Activated T-helper 17 cell treated with anti-CD3 and anti-CD28 coated beads, Interleukin-2, amount 50 U/mL, for 72 hours (primary cell): ENCODE measurements around the gene CLDN16. TPM values are rescaled to one million over a fixed set of nuclear protein-coding genes. Genes with fewer than 3 reads are reported as not detected.
A peak's percentile ranks its signal among the peaks of the same experiment; 100 is the strongest.

Source experiments
- ATAC-seq: fragments of 150-1000 bp; cut with Tn5 transposase; replicated peaks from 2 replicates; pipeline ENCODE4 v1.10.0; 2021; ENCODE audit warnings: mild to moderate bottlenecking, moderate library complexity
- H3K27ac Mint-ChIP-seq: one replicate; pipeline ENCODE4 v1.8.0; 2022; ENCODE audit warnings: mixed read lengths
- H3K27me3 Mint-ChIP-seq: one replicate; pipeline ENCODE4 v1.8.0; 2022; ENCODE audit warnings: mixed read lengths
- H3K36me3 Mint-ChIP-seq: one replicate; pipeline ENCODE4 v1.8.0; 2022; ENCODE audit warnings: low read depth, mild to moderate bottlenecking, mixed read lengths
- H3K4me1 Mint-ChIP-seq: one replicate; pipeline ENCODE4 v1.8.0; 2022; ENCODE audit warnings: mixed read lengths
- H3K4me3 Mint-ChIP-seq: one replicate; pipeline ENCODE4 v1.8.0; 2022; ENCODE audit warnings: mild to moderate bottlenecking, mixed read lengths
- H3K9me3 Mint-ChIP-seq: one replicate; pipeline ENCODE4 v1.8.0; 2022; ENCODE audit warnings: mixed read lengths
- total RNA-seq, 2 donors: library from RNA; stranded (reverse); gene quantifications; one replicate each; pipeline ENCODE4 v1.2.3, GENCODE V29; 2022

The CLDN16 gene
- total RNA-seq, 2 donors from 2014 or later = not detected

- no peak for ATAC-seq
- no peak overlapping the region for H3K4me3 Mint-ChIP-seq
- no peaks in the 10 kb centered on the region for H3K27me3 Mint-ChIP-seq
- peaks cover 11% of the 10 kb centered on the region for H3K4me1 Mint-ChIP-seq
- no peak overlapping the region for H3K27ac Mint-ChIP-seq
- H3K36me3 Mint-ChIP-seq = no peaks in the 10 kb centered on the region
- no peaks in the 10 kb centered on the region for H3K9me3 Mint-ChIP-seq
Observed at GRCh38 chr3:190442240-190442639, 54.3 kb downstream of the CLDN16 start.

GRCh38 chr3:190443257-190443656, 55.3 kb downstream of the CLDN16 start:
- no peak overlapping the region for H3K27ac Mint-ChIP-seq
- H3K4me1 Mint-ChIP-seq = peaks cover 11% of the 10 kb centered on the region
- ATAC-seq = no peak
- H3K27me3 Mint-ChIP-seq = no peaks in the 10 kb centered on the region
- H3K4me3 Mint-ChIP-seq = no peak overlapping the region
- no peaks in the 10 kb centered on the region for H3K9me3 Mint-ChIP-seq
- H3K36me3 Mint-ChIP-seq = no peaks in the 10 kb centered on the region

- no peak for ATAC-seq
- H3K27ac Mint-ChIP-seq = no peak overlapping the region
- no peaks in the 10 kb centered on the region for H3K36me3 Mint-ChIP-seq
- no peaks in the 10 kb centered on the region for H3K27me3 Mint-ChIP-seq
- no peaks in the 10 kb centered on the region for H3K9me3 Mint-ChIP-seq
- peaks cover 11% of the 10 kb centered on the region for H3K4me1 Mint-ChIP-seq
- no peak overlapping the region for H3K4me3 Mint-ChIP-seq
Observed at GRCh38 chr3:190444006-190444405, 56.0 kb downstream of the CLDN16 start.

- Mint-ChIP-seq H3K4me1 (peaks cover 11% of the 10 kb centered on the region), H3K4me3 (no peak overlapping the region), H3K27me3 (no peaks in the 10 kb centered on the region), H3K9me3 (no peaks in the 10 kb centered on the region), H3K27ac (no peak overlapping the region), H3K36me3 (no peaks in the 10 kb centered on the region)
- no peak for ATAC-seq
Observed at GRCh38 chr3:190444576-190445145, 56.7 kb downstream of the CLDN16 start.

- no peaks in the 10 kb centered on the region for H3K9me3 Mint-ChIP-seq
- peaks cover 11% of the 10 kb centered on the region for H3K4me1 Mint-ChIP-seq
- no peaks in the 10 kb centered on the region for H3K36me3 Mint-ChIP-seq
- ATAC-seq = peak; percentile 51
- H3K4me3 Mint-ChIP-seq = peak overlapping the region; percentile 48
- H3K27me3 Mint-ChIP-seq = no peaks in the 10 kb centered on the region
- H3K27ac Mint-ChIP-seq = peak overlapping the region; percentile 10
Observed at GRCh38 chr3:190446573-190447279, 58.8 kb downstream of the CLDN16 start.

GRCh38 chr3:190448256-190448655, 60.3 kb downstream of the CLDN16 start:
- Mint-ChIP-seq H3K27ac (no peak overlapping the region), H3K9me3 (no peaks in the 10 kb centered on the region), H3K4me3 (no peak overlapping the region), H3K27me3 (no peaks in the 10 kb centered on the region), H3K4me1 (peaks cover 11% of the 10 kb centered on the region), H3K36me3 (no peaks in the 10 kb centered on the region)
- no peak for ATAC-seq

- no peak within 1 kb of the TSS for H3K27ac Mint-ChIP-seq
- H3K9me3 Mint-ChIP-seq = no peaks in the 10 kb centered on the region
- H3K4me3 Mint-ChIP-seq = no peak within 1 kb of the TSS
- no peak for ATAC-seq
- H3K4me1 Mint-ChIP-seq = peaks cover 11% of the 10 kb centered on the region
- no peaks in the 10 kb centered on the region for H3K27me3 Mint-ChIP-seq
- H3K36me3 Mint-ChIP-seq = no peaks in the 10 kb centered on the region
Observed at GRCh38 chr3:190449801-190450200, 61.8 kb downstream of the CLDN16 start, which contains the start of gene TMEM207. TSS of gene TMEM207 (minus strand) at chr3:190449901. CDS start at chr3:190449809, 92 bp downstream.

GRCh38 chr3:190455828-190456227, 67.9 kb downstream of the CLDN16 start:
- H3K27ac Mint-ChIP-seq = no peak overlapping the region
- no peaks in the 10 kb centered on the region for H3K4me1 Mint-ChIP-seq
- no peak overlapping the region for H3K4me3 Mint-ChIP-seq
- H3K36me3 Mint-ChIP-seq = no peaks in the 10 kb centered on the region
- no peak for ATAC-seq
- H3K27me3 Mint-ChIP-seq = peaks cover 12% of the 10 kb centered on the region
- no peaks in the 10 kb centered on the region for H3K9me3 Mint-ChIP-seq

- no peak overlapping the region for H3K27ac Mint-ChIP-seq
- H3K4me1 Mint-ChIP-seq = no peaks in the 10 kb centered on the region
- no peaks in the 10 kb centered on the region for H3K9me3 Mint-ChIP-seq
- no peak for ATAC-seq
- no peaks in the 10 kb centered on the region for H3K36me3 Mint-ChIP-seq
- peaks cover 12% of the 10 kb centered on the region for H3K27me3 Mint-ChIP-seq
- H3K4me3 Mint-ChIP-seq = no peak overlapping the region
Observed at GRCh38 chr3:190456770-190457169, 68.8 kb downstream of the CLDN16 start.

GRCh38 chr3:190458040-190458439, 70.1 kb downstream of the CLDN16 start:
- no peaks in the 10 kb centered on the region for H3K36me3 Mint-ChIP-seq
- H3K4me3 Mint-ChIP-seq = no peak overlapping the region
- H3K9me3 Mint-ChIP-seq = no peaks in the 10 kb centered on the region
- ATAC-seq = no peak
- no peak overlapping the region for H3K27ac Mint-ChIP-seq
- H3K4me1 Mint-ChIP-seq = no peaks in the 10 kb centered on the region
- H3K27me3 Mint-ChIP-seq = peaks cover 15% of the 10 kb centered on the region

Other genes starting within 250 kb of the CLDN16 start
- gene CLDN1, start 65.7 kb upstream of the CLDN16 start, total RNA-seq = under 1 TPM; 0.11 to 0.61 TPM
- not detected for gene TMEM207, start 61.7 kb downstream of the CLDN16 start, total RNA-seq
- 10 to 100 TPM; 17.2 to 29.2 TPM for gene IL1RAP, start 125.9 kb downstream of the CLDN16 start, total RNA-seq